SU-DHL-6 (cell line): ENCODE results near the gene MYO1F.

Source experiments
- H2AFZ ChIP-seq: fragments of 200-600 bp; sonication (generic); 2 replicates; pipeline ENCODE4 v1.6.1; 2014; ENCODE audit warnings: low read depth, mild to moderate bottlenecking, moderate library complexity, mixed read lengths, antibody characterized with exemption, low read length; ENCODE audit not compliant: severe bottlenecking
- H3F3A ChIP-seq: fragments of 200-600 bp; shearing (Covaris generic); 2 replicates; pipeline ENCODE4 v1.6.0; 2016; ENCODE audit warnings: antibody characterized with exemption, mild to moderate bottlenecking; ENCODE audit not compliant: insufficient read depth
- H3K27ac ChIP-seq: fragments of 200-600 bp; sonication (generic); 2 replicates; pipeline ENCODE4 v1.5.1; 2016; ENCODE audit warnings: low read depth, mild to moderate bottlenecking, low read length, moderate library complexity, mixed read lengths
- H3K27me3 ChIP-seq: fragments of 200-600 bp; sonication (generic), shearing (Covaris generic); 2 replicates; pipeline ENCODE4 v1.6.0; 2014; ENCODE audit warnings: mild to moderate bottlenecking, low read length
- H3K36me3 ChIP-seq: fragments of 200-600 bp; sonication (generic); 2 replicates; pipeline ENCODE4 v1.6.1; 2014; ENCODE audit warnings: mild to moderate bottlenecking, low read length, mixed read lengths
- H3K4me2 ChIP-seq: fragments of 300-600, 200-600 bp; shearing (Covaris generic), sonication (generic); 2 replicates; pipeline ENCODE4 v1.6.0; 2014; ENCODE audit warnings: low read length, low read depth, mild to moderate bottlenecking; ENCODE audit not compliant: poor library complexity, severe bottlenecking
- H3K4me3 ChIP-seq: fragments of 200-600 bp; sonication (generic); 2 replicates; pipeline ENCODE4 v1.5.1; 2014; ENCODE audit warnings: antibody characterized with exemption, low read length, mild to moderate bottlenecking, mixed read lengths; ENCODE audit not compliant: insufficient read depth, poor library complexity, severe bottlenecking
- H3K79me2 ChIP-seq: fragments of 200-600 bp; sonication (generic); 2 replicates; pipeline ENCODE4 v1.6.1; 2014; ENCODE audit warnings: mild to moderate bottlenecking, low read length, moderate library complexity; ENCODE audit not compliant: insufficient read depth
- H3K9ac ChIP-seq: fragments of 200-600 bp; sonication (generic); 2 replicates; pipeline ENCODE4 v1.7.0; 2014; ENCODE audit warnings: mild to moderate bottlenecking, low read length
- H3K9me2 ChIP-seq: fragments of 200-600 bp; sonication (generic); replicated peaks from 2 replicates; pipeline ENCODE4 v1.6.1; 2014; ENCODE audit warnings: low read length; ENCODE audit not compliant: insufficient read depth
- H3K9me3 ChIP-seq: fragments of 200-600 bp; sonication (generic); 2 replicates; pipeline ENCODE4 v1.6.1; 2014; ENCODE audit warnings: low read length, mixed read lengths; ENCODE audit not compliant: insufficient read depth
- H4K20me1 ChIP-seq: fragments of 200-600 bp; sonication (generic); 2 replicates; pipeline ENCODE4 v1.6.1; 2014; ENCODE audit warnings: low read depth, mild to moderate bottlenecking, antibody characterized with exemption, low read length, moderate library complexity, mixed read lengths
- EZH2phosphoT487 ChIP-seq: fragments of 200-600 bp; sonication (generic), shearing (Covaris generic); conservative IDR thresholded peaks from 2 replicates; pipeline ENCODE4 v1.6.1; 2018; ENCODE audit warnings: mild to moderate bottlenecking, antibody characterized with exemption, low read length, moderate library complexity, mixed read lengths
- TF ChIP-seq, protein P1 (sequence below): fragments of 200-600 bp; sonication (generic); IDR thresholded peaks from one replicate; pipeline ENCODE4 v1.5.1; 2017; ENCODE audit warnings: antibody characterized with exemption, mild to moderate bottlenecking, low read length, moderate library complexity; ENCODE audit not compliant: insufficient read depth, poor library complexity, severe bottlenecking

The MYO1F gene

DNA sequence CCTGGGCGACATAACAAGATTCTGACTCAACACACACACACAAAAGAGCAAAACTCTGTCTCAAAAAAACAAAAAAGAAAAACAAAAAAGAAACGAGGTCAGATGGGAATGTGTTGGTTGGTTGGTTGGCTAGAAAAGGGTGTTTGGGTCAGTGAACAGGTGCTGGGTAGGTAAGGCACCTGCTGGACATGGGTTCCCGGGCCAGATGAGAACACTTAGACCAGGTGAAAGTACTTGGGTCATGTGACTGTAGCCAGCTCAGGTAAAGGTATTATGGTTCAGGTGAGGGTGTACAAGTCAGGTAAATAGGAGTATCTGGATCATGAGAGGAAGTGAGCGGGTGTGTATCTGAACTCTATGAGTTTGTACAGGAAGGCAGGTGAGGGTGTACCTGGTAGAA, 48.7 kb downstream of the MYO1F start:
- Histone ChIP-seq H3K9me3 (no peaks in the 10 kb centered on the region), H3K4me3 (no peak overlapping the region), H3K9me2 (no peaks in the 10 kb centered on the region), H3K4me2 (no peak overlapping the region), H3K27me3 (no peaks in the 10 kb centered on the region), H4K20me1 (no peaks in the 10 kb centered on the region), H3K9ac (no peak overlapping the region), H3K36me3 (no peaks in the 10 kb centered on the region), H3F3A (no peaks in the 10 kb centered on the region), H3K27ac (no peak overlapping the region), H2AFZ (no peak overlapping the region), H3K79me2 (no peaks in the 10 kb centered on the region)
- TF ChIP-seq, protein P1, sequence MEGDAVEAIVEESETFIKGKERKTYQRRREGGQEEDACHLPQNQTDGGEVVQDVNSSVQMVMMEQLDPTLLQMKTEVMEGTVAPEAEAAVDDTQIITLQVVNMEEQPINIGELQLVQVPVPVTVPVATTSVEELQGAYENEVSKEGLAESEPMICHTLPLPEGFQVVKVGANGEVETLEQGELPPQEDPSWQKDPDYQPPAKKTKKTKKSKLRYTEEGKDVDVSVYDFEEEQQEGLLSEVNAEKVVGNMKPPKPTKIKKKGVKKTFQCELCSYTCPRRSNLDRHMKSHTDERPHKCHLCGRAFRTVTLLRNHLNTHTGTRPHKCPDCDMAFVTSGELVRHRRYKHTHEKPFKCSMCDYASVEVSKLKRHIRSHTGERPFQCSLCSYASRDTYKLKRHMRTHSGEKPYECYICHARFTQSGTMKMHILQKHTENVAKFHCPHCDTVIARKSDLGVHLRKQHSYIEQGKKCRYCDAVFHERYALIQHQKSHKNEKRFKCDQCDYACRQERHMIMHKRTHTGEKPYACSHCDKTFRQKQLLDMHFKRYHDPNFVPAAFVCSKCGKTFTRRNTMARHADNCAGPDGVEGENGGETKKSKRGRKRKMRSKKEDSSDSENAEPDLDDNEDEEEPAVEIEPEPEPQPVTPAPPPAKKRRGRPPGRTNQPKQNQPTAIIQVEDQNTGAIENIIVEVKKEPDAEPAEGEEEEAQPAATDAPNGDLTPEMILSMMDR = no peak
- TF ChIP-seq EZH2phosphoT487 = no peak

DNA sequence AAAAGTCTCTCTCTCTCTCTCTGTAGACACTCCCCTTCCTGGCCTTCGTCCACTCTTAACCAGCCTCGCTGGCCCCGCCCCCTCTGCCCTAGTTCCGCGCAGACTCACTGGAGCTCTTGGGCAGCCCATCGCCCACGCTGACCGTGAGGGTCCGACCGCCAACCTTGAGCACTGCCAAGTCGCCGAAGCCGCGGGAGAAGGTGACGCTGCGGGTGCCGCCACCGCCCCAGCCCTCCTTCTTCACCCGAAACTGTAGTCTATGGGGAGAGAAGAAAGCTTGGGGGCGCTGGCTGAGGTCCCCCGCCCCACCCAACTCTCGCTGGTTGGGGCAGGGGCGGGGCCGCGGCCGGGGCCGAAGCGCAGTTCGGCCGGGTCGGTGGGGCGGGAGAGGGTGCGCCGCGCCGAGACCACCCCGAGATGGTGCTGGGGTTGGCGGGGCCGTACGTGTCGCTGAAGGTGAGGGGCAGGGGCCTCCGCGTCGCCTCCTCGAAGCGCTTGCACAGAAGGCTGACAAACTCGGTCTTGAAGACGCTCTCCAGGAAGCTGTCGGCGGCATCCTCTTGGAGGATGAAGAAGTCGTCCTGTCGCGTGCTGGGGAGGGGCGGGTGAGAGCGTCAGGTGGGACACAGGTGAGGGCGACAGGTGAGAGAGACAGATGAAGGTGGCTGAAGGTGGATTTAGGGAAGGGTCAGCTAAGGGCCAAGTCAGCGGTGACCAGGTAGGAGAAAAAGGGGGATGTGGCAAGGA, 50.7 kb downstream of the MYO1F start:
- Histone ChIP-seq H3K9me2 (no peaks in the 10 kb centered on the region), H3K79me2 (no peaks in the 10 kb centered on the region), H3K27me3 (no peaks in the 10 kb centered on the region), H3K9me3 (no peaks in the 10 kb centered on the region), H3K4me3 (no peak overlapping the region), H3K4me2 (no peak overlapping the region), H3K9ac (no peak overlapping the region), H3K27ac (no peak overlapping the region), H3F3A (no peaks in the 10 kb centered on the region), H2AFZ (no peak overlapping the region), H4K20me1 (no peaks in the 10 kb centered on the region), H3K36me3 (no peaks in the 10 kb centered on the region)
- TF ChIP-seq EZH2phosphoT487 = no peak
- TF ChIP-seq, protein P1 = no peak

- Histone ChIP-seq H3F3A (no peaks in the 10 kb centered on the region), H3K9me3 (no peaks in the 10 kb centered on the region), H2AFZ (no peak overlapping the region), H3K79me2 (no peaks in the 10 kb centered on the region), H3K27ac (no peak overlapping the region), H3K27me3 (no peaks in the 10 kb centered on the region), H3K9me2 (no peaks in the 10 kb centered on the region), H3K4me2 (no peak overlapping the region), H3K4me3 (no peak overlapping the region), H4K20me1 (no peaks in the 10 kb centered on the region), H3K36me3 (no peaks in the 10 kb centered on the region), H3K9ac (no peak overlapping the region)
- TF ChIP-seq, protein P1 = no peak
- TF ChIP-seq EZH2phosphoT487 = no peak
These were observed 51.9 kb downstream of the MYO1F start for GRCh38 chr19:8525401-8525684.
